Cortex of kidney (tissue), 1 donor: ENCODE data around the gene KCTD21.

Experiments used
- DNase-seq: peaks from one replicate; lab custom pipeline; 2025; lab: John Stamatoyannopoulos, UW

Gene KCTD21

GRCh38 chr11:78200553-78200952 is 12.1 kb upstream of the KCTD21 start:
- no peak for DNase-seq

GRCh38 chr11:78200061-78200460 is 11.6 kb upstream of the KCTD21 start:
- no peak for DNase-seq

GRCh38 chr11:78199653-78200015 is 11.2 kb upstream of the KCTD21 start:
- DNase-seq, result no peak

DNA sequence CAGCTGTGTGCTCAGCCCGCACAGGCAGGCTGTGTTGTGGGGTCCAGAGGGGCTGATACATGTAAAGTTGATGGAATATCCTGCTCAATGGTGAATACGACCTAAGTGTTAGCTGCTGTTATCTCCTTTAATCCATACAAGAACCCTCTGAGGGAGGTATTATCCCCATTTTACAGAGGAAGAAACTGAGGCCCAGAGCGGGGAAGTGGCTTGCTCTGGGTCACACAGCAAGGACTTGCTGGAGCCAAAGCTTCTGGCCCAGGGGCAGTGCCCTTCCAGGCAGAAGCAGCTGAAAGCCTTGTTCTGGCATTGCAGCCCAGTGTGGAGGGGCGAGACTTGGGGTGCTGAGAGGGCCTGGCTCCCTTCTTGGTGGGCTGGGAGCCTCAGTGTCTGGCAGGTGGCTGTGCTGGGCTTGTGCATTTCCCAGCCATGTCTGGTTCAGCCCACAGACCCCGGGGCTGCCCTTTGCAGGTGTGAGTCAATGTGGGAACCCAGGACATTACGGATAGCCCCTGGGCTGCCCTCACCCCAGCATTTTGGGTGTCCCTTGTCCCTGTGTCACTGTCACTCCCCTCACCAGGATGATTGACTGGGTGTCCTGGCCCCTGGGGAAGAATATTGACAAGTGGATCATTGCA is 10.7 kb upstream of the KCTD21 start:
- DNase-seq, result no peak

DNA sequence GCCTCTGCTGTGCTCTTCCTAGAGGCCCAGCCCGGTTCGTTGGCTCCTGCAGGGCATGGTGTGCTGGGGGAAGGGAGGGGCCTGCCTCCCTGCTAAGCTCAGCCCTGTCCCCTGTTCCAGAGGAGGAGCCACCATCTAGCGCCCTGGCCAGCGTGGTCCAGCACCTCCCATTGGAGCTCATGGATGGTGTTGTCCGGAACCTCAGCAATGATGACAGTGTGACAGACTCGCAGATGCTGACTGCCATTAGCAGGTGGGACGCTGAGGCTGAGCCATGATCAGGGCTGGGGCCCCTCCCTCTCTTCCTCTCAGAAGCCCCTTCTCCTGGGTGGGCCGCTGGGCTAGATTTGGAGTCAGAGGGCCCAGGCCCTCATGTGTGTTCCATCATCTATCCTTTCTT is 9.4 kb upstream of the KCTD21 start:
- DNase-seq, result no peak

- DNase-seq, result no peak
Measured at GRCh38 chr11:78196661-78197091, 8.2 kb upstream of the KCTD21 start.

- DNase-seq, result no peak
Measured at GRCh38 chr11:78195917-78196560, 7.6 kb upstream of the KCTD21 start.

DNA sequence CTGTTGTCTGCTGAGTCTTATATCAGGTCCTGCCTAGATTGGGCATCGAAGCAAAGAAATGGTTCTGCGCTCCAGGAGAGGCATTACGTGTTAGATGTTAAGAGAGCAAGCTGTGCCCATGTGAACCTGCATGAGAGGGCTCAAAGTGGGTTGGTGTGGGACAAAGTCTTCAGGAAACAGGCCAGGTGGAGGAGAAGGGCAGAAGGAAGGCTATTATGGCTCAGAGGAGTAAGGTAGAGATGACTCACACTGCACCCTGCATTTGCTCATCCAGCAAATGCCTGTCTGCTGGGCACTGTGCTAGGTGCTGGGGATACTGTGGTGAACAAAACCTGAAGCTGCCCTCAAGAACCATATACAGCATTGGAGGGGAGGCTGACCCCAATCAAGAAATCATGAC is 6.1 kb upstream of the KCTD21 start:
- no peak for DNase-seq

GRCh38 chr11:78193806-78194205 is 5.4 kb upstream of the KCTD21 start:
- no peak for DNase-seq

GRCh38 chr11:78192911-78193351 is 4.5 kb upstream of the KCTD21 start:
- DNase-seq, result no peak

DNA sequence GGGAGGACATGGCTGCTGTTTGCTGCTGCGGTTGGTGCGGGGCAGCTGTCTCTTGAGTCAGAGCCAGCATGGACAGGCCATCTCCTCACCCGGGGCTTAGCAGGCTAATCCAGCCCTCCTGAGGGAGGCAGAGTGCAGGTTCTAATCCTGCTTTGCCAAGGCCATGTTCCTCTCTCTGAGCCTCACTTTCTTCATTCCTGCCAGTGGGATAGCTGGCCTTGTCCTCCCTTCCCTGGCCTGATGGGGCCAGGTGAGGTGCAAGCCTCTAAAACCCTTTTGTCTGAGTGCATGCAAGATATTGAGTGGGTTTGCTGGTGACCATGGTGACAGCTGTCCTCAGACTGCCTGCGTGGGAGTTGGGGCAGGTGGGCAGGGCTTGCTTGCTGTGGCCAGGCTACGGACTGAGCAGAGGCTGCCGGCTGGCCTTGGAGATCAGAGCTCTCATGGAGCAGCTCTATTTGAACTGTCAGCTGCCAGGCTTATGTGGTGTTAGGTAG is 3.8 kb upstream of the KCTD21 start:
- DNase-seq, result no peak

- no peak for DNase-seq
Measured at GRCh38 chr11:78190871-78191538, 2.6 kb upstream of the KCTD21 start.

DNA sequence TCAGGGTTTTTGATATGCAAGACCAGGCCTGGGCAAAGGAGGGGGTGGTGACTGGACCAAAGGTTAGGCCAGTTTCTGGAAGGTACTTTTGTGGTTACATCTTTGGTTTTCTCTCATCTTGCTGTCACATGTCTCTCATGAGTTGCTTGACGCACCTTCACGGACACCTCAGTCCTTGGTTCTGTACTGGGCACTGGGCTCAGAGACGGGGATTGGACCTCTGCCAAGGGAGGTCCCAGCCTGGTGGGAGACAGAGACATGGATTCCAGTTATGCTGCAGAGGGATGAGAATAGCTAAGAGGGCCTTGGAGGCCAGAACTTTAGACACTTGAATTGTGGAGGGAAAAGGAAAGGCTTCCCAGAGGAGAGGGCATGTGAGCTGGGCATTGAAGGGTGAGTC is 1.9 kb upstream of the KCTD21 start:
- no peak for DNase-seq

DNA sequence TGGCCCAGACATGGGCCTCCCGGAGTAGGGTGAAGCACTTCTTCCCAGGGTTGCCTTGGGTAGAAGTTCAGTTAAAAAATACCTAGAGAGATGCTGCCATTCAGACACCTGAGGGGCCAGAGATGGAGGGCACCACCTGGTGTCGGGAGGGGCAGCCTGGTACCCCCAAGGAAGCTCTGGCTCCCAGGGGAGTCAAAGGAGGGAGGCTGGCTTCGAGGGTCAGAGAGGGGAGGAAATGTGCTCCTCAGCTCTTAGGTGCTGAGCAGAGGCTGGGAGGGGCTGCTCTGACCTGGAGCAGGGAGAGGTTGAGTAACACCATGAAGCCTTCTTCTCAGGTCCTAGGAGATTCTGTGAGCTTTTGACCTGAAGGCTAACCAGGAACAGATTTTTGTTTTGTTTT is 1.4 kb upstream of the KCTD21 start:
- DNase-seq, result no peak

DNA sequence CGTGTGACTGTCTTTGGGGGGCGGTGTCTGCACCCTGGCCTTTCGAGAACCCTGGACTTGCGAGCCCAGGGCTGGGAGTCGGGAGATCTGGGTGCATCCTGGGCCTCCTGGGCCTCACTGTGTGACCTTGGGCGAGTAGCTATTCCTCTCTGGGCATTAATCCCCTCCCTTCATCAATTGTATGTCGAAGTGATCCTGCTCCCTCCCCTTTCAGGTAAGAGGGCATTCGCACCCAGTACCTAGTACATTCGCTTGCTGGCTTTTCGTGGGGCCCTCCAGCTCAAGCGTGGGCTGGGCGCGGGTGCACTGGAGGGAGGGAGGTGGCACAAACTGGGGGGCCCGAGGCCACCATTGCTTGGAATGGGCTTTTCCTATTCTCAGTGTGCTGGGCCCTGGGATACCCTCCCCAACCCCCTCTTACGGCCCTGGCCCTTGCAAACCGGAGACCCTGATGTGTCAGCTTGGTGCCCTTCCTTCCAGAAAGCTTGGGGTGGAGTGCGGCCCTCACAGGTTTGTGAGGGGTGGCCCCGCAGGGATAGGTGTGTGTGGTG is 823 bp upstream of the KCTD21 start:
- no peak for DNase-seq

- DNase-seq, result no peak
Measured at GRCh38 chr11:78187366-78188285, 800 bp downstream of the KCTD21 start.

DNA sequence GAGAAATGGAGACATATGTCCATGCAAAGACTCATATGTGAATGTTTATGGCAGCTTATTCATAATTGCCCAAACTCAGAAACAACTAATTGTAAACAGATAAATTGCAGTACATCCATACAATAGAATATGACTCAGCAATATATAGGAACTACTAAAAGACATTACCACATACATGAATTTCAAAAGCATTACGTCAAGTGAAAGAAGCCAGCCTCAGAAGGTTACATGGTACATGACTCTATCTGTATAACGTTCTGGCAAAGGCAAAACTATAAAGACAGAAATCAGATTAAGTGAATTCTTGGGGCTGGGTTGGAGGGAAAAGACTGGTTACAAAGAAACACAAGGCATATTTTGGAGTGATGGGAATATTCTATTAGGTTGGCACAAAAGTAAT is 7.2 kb downstream of the KCTD21 start:
- DNase-seq, result no peak

- no peak for DNase-seq
Measured at GRCh38 chr11:78180751-78181150, 7.7 kb downstream of the KCTD21 start.

DNA sequence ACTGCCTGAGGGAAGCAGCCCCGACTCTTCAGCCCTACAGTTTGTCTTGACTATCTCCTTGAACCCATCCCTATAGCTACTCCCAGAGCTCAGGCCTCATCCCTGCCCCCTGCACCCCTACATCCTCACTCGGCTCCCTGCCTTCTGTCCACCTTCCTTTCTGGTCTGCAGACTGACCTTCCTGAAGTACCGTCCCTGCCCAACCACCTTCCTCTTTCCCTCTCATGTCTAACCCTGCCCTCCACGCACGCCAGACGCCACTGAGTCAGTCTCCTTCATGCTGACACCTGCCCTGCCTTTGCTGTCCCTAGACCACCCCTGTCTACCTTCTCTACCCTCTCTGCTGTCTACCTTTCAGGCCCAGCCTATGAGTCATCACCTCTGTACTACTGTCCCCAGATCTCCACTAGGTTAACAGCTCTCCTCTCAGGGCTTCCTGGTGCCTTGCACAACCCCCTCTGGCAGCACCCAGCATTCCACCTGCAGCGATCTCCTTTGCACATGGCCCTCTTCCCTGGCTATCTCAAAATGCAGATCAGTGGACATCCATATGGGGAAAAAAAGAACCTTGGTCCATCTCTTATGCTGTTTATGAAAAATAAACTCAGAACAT is 8.9 kb downstream of the KCTD21 start:
- no peak for DNase-seq

- DNase-seq, result no peak
Measured at GRCh38 chr11:78177216-78177615, 11.2 kb downstream of the KCTD21 start.

DNA sequence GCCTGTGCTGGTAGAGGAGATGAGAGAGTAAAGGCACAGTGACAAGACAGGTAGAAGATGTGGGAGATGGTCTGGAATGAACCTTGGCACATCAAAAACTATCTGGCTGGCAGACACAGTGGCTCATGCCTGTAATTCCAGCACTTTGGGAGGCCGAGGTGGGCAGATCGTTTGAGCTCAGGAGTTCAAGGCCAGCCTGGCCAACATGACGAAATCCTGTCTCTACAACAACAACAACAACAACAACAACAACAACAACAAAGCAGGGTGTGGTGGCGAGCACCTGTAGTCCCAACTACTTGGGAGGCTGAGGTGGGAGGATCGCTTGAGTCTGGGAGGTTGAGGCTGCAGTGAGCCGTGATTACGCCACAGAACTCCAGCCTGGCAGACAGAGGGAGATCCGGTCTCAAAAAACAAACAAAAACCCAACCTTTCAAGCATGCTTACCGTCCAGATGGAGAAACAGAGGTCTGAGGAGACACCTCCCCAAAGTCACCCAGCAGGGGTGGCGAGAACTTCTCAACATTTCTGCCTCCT is 11.8 kb downstream of the KCTD21 start:
- no peak for DNase-seq
